Measurements from ENCODE around the gene UPF3A. TPM values are rescaled to one million over a fixed set of nuclear protein-coding genes. Genes with fewer than 3 reads are reported as not detected.
"Not testable (repeated sequence)": the region's sequence is repeated elsewhere in the genome, so short reads cannot be mapped to it uniquely, and the experiment has no call there.

The UPF3A gene
- total RNA-seq, 1 experiment from 2014 or later = 63.5 TPM

GRCh38 chr13:114328034-114328433 is 46.6 kb downstream of the UPF3A start:
- no peak for TF ChIP-seq CTCF (IDR thresholded peaks at IDR 0.05; ENCODE audit: unreplicated experiment)
- CTCF ChIA-PET = interaction anchor here (1.4 to 2.3 kb wide), 2 partner anchors 9 to 11 kb away, joined by 4 to 12 read pairs; no protein-coding TSS in a partner anchor
- no peak for DNase-seq (ENCODE audit: unreplicated experiment)
- no peaks in the 10 kb centered on the region for H3K9me3 Mint-ChIP-seq (ENCODE audit: unreplicated experiment)
- BruUV-seq (replicated peaks) = no TSS peak
- no peaks in the 10 kb centered on the region for H3K27me3 Mint-ChIP-seq (ENCODE audit: insufficient read depth, unreplicated experiment)
- intact Hi-C loops (cut with micrococcal nuclease) = no loop called here
- peaks cover 29% of the 10 kb centered on the region for H3K36me3 Mint-ChIP-seq (ENCODE audit: insufficient read depth, unreplicated experiment)
- H3K4me3 Mint-ChIP-seq (ENCODE audit: unreplicated experiment) = no peak overlapping the region
- H3K4me1 Mint-ChIP-seq (ENCODE audit: insufficient read depth, unreplicated experiment) = peaks cover 6% of the 10 kb centered on the region
- POLR2A ChIA-PET = no interaction called here
- H3K27ac Mint-ChIP-seq (ENCODE audit: low read depth, unreplicated experiment) = no peak overlapping the region

GRCh38 chr13:114328595-114328994 is 47.2 kb downstream of the UPF3A start:
- H3K4me1 Mint-ChIP-seq (ENCODE audit: insufficient read depth, unreplicated experiment) = peaks cover 6% of the 10 kb centered on the region
- POLR2A ChIA-PET = no interaction called here
- H3K9me3 Mint-ChIP-seq (ENCODE audit: unreplicated experiment) = no peaks in the 10 kb centered on the region
- DNase-seq (ENCODE audit: unreplicated experiment) = no peak
- intact Hi-C loops (cut with micrococcal nuclease) = no loop called here
- H3K4me3 Mint-ChIP-seq (ENCODE audit: unreplicated experiment) = no peak overlapping the region
- BruUV-seq (replicated peaks) = no TSS peak
- CTCF ChIA-PET = interaction anchor here (0.6 to 2.3 kb wide), 3 partner anchors 10 to 728 kb away, joined by 3 to 12 read pairs (median 4); no protein-coding TSS in a partner anchor
- H3K27me3 Mint-ChIP-seq (ENCODE audit: insufficient read depth, unreplicated experiment) = no peaks in the 10 kb centered on the region
- no peak overlapping the region for H3K27ac Mint-ChIP-seq (ENCODE audit: low read depth, unreplicated experiment)
- H3K36me3 Mint-ChIP-seq (ENCODE audit: insufficient read depth, unreplicated experiment) = peaks cover 23% of the 10 kb centered on the region
- no peak for TF ChIP-seq CTCF (IDR thresholded peaks at IDR 0.05; ENCODE audit: unreplicated experiment)

GRCh38 chr13:114330086-114330485 is 48.7 kb downstream of the UPF3A start:
- Mint-ChIP-seq H3K36me3 (ENCODE audit: insufficient read depth, unreplicated experiment) (peaks cover 13% of the 10 kb centered on the region), H3K9me3 (ENCODE audit: unreplicated experiment) (no peaks in the 10 kb centered on the region), H3K4me3 (ENCODE audit: unreplicated experiment) (no peak overlapping the region), H3K27ac (ENCODE audit: low read depth, unreplicated experiment) (no peak overlapping the region), H3K4me1 (ENCODE audit: insufficient read depth, unreplicated experiment) (peaks cover 6% of the 10 kb centered on the region), H3K27me3 (ENCODE audit: insufficient read depth, unreplicated experiment) (no peaks in the 10 kb centered on the region)
- no TSS peak for BruUV-seq (replicated peaks)
- no peak for TF ChIP-seq CTCF (IDR thresholded peaks at IDR 0.05; ENCODE audit: unreplicated experiment)
- intact Hi-C loops (cut with micrococcal nuclease) = no loop called here
- ChIA-PET CTCF (no interaction called here), POLR2A (no interaction called here)
- no peak for DNase-seq (ENCODE audit: unreplicated experiment)

- H3K4me1 Mint-ChIP-seq (ENCODE audit: insufficient read depth, unreplicated experiment); H3K9me3 Mint-ChIP-seq (ENCODE audit: unreplicated experiment); CTCF ChIA-PET; H3K27me3 Mint-ChIP-seq (ENCODE audit: insufficient read depth, unreplicated experiment); H3K27ac Mint-ChIP-seq (ENCODE audit: low read depth, unreplicated experiment); DNase-seq (ENCODE audit: unreplicated experiment); H3K4me3 Mint-ChIP-seq (ENCODE audit: unreplicated experiment); BruUV-seq (replicated peaks); intact Hi-C loops (cut with micrococcal nuclease); H3K36me3 Mint-ChIP-seq (ENCODE audit: insufficient read depth, unreplicated experiment): not testable (repeated sequence)
- POLR2A ChIA-PET = interaction anchor here (1.2 kb wide), 1 partner anchor 14 kb away, joined by 3 read pairs; no protein-coding TSS in a partner anchor
Measured at GRCh38 chr13:114333881-114334280, 52.5 kb downstream of the UPF3A start.
